GM10248 (cell line): ENCODE measurements around the gene TNFSF12.

ENCODE experiments used
- CTCF ChIA-PET: fragments of 300-600 bp; sonication (Branson Sonifier 250); formaldehyde crosslinking; extraction: SDS; loops from one replicate; lab custom pipeline; 2021; ENCODE audit warnings: antibody characterized with exemption; lab: Yijun Ruan, JAX
- POLR2A ChIA-PET: fragments of 350-650 bp; sonication (Branson Sonifier 250); formaldehyde crosslinking; extraction: SDS; loops from one replicate; lab custom pipeline; 2020; ENCODE audit warnings: antibody characterized with exemption; lab: Yijun Ruan, JAX
- DNase-seq: peaks from one replicate; pipeline ENCODE4 v3.0.0; 2012; ENCODE audit errors: extremely low spot score
- CTCF ChIP-seq: IDR thresholded peaks from 2 replicates; pipeline ENCODE4 v1.5.1; 2012; ENCODE audit warnings: mild to moderate bottlenecking, low read depth; ENCODE audit errors: extremely low read depth, missing control alignments, control extremely low read depth

Gene TNFSF12

DNA sequence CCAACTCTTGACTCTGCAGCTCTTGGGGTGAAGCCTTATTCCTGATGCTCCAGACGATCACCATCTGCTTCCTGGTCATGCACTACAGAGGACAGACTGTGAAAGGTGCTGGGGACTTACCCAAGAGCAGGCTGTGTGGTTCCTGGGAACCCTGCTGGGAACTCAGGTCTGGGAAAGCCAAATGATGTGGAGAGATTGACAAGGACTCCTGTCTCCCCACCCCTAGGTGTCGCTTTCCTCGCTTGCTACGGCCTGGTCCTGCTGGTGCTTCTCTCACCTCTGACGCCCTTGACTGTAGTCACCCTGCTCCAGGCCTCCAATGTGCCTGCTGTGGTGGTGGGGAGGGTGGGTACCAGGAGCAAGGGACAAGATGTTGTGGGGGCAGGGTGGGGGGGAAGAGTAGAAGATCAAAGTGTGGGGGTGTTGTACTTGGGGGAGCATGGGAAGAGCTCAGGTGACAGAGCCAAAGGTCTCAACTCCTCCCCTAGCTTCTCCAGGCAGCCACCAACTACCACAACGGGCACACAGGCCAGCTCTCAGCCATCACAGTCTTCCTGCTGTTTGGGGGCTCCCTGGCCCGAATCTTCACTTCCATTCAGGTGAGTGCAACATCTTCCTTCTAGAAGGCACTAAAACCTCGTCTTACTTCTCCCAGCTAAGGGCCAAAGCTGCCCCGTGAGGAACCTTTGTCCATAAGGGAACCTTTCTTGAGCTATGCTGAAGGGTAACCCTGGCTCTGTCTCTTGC lies 38.0 kb downstream of the TNFSF12 start:
- CTCF ChIA-PET, result interaction anchor here (0.7 to 1.5 kb wide), 3 partner anchors 8 to 72 kb away, joined by 3 to 4 read pairs (median 3); no protein-coding TSS in a partner anchor

GRCh38 chr17:7587420-7588151 lies 38.7 kb downstream of the TNFSF12 start:
- TF ChIP-seq CTCF, result no peak
- ChIA-PET POLR2A (no interaction called here), CTCF (interaction anchor here (0.7 to 2.2 kb wide), 3 partner anchors 27 to 72 kb away, joined by 3 to 11 read pairs (median 3); no protein-coding TSS in a partner anchor)
- DNase-seq, result no peak

More for the DNA sequence above, 38.0 kb downstream of the TNFSF12 start:
- POLR2A ChIA-PET, result interaction anchor here (0.5 kb wide), 1 partner anchor 326 kb away, joined by 6 read pairs; no protein-coding TSS in a partner anchor
- TF ChIP-seq CTCF, result no peak
- no peak for DNase-seq

DNA sequence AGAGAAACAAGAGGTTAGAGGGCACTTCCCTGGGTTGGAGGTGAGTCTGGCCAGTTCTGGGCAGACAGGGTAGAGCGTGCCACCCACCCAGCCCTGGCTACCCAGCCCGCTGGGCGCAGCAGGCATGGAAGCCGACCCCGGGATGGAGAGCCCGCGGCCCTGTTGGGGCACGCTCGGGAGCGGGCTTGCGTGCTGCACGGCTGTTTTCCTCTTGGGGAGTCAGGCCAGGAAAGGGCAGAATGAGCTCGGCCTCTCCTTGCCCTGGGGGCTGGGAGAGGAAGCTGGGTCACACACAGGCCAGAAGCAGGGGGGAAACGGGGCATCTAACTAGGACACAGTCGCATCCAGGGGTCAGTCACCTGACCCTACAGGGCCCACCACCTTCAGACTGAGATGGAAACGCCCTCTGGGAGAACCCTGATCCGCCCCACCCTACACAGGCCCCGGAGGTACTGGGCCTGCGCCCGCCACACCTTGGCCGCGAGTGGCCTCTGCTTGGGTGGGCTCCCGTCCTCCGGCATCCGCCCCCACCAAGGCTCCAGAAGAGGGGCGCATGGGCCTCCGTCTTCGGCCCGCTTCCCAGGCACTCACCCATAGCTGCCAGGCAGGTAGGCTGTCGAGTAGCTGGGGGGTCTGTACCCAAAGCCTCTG lies 39.8 kb downstream of the TNFSF12 start:
- CTCF ChIA-PET, result interaction anchor here (0.5 to 2.6 kb wide), 25 partner anchors 9 to 292 kb away, joined by 3 to 17 read pairs (median 4); partner anchors contain the start of genes ACAP1, CD68, FXR2 and TMEM256
- DNase-seq, result no peak
- POLR2A ChIA-PET, result interaction anchor here (1.1 to 1.2 kb wide), 3 partner anchors 13 to 99 kb away, joined by 4 to 5 read pairs (median 4); partner anchors contain the start of genes SAT2 and TP53
- no peak for TF ChIP-seq CTCF

DNA sequence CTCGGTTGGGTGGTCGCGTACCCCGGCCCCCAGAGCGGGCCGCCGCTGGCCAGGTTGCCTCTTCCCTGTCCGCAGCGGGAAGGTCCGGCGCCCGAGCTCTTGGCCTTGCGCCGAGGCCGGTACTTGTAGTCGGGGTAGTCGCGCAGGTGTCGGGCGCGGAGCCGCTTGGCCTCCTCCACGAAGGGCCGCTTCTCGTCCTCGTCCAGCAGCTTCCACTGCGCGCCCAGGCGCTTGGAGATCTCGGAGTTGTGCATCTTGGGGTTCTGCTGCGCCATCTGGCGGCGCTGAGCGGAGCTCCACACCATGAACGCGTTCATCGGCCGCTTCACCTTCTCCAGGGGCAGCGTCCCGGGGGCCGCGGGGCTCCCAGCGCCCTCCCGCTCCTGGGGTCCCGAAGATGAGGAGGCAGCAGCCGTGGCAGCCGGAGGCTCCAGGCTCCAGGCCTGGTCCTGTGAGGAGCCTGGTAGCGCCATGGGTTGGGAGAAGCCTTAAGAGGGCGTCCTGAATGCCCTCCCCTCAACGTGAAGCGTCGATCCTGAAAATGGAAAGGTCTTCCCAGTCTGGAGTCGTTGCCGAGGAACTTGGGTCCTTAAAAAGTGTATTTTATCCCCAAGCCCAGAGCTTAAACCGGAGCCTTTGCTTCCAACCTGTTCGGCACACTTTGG lies 40.5 kb downstream of the TNFSF12 start:
- ChIA-PET POLR2A (interaction anchor here (1.1 to 1.2 kb wide), 3 partner anchors 13 to 98 kb away, joined by 4 to 5 read pairs (median 4); partner anchors contain the start of genes SAT2 and TP53), CTCF (interaction anchor here (0.5 to 2.6 kb wide), 26 partner anchors 10 to 293 kb away, joined by 3 to 17 read pairs (median 4); partner anchors contain the start of genes ACAP1, CD68, FXR2 and SAT2)
- TF ChIP-seq CTCF, result peak; percentile 80
- peak; percentile 85 for DNase-seq

- ChIA-PET CTCF (interaction anchor here (0.9 to 2.6 kb wide), 19 partner anchors 11 to 294 kb away, joined by 3 to 17 read pairs (median 4); partner anchors contain the start of genes ACAP1, CD68, FXR2 and SAT2), POLR2A (interaction anchor here (1.2 kb wide), 2 partner anchors 14 to 97 kb away, joined by 4 to 5 read pairs; partner anchors contain the start of gene TP53)
- TF ChIP-seq CTCF, result no peak
- no peak for DNase-seq
These were observed 41.2 kb downstream of the TNFSF12 start, which contains the start of gene SOX15 for GRCh38 chr17:7589891-7590691. SOX15 (minus strand) TSS chr17:7590094; CDS start chr17:7589676, 418 bp downstream.
